IMR-90 (cell line): ENCODE measurements around the gene UGT8.

Experiments used
- CEBPB ChIP-seq: IDR thresholded peaks from 2 replicates; pipeline ENCODE4 v1.6.1; 2012; ENCODE audit warnings: low read depth, low read length, improper control_type of control experiment
- CTCF ChIP-seq: conservative IDR thresholded peaks from 2 replicates; pipeline ENCODE4 v1.5.1; 2012; ENCODE audit warnings: mild to moderate bottlenecking, low read depth, low read length, improper control_type of control experiment
- ELK1 ChIP-seq: fragments of 150-350 bp; IDR thresholded peaks from 2 replicates; pipeline ENCODE4 v1.6.1; 2016; ENCODE audit warnings: low read depth, mild to moderate bottlenecking, low read length, moderate library complexity, borderline replicate concordance
- FOS ChIP-seq: fragments of 150-350 bp; IDR thresholded peaks from 2 replicates; pipeline ENCODE4 v1.6.1; 2016; ENCODE audit warnings: low read depth, low read length
- MAFK ChIP-seq: IDR thresholded peaks from 2 replicates; pipeline ENCODE4 v1.6.1; 2012; ENCODE audit warnings: low read depth, low read length, improper control_type of control experiment
- MXI1 ChIP-seq: IDR thresholded peaks from 2 replicates; pipeline ENCODE4 v1.6.1; 2012; ENCODE audit warnings: low read depth, mild to moderate bottlenecking, low read length, moderate library complexity, borderline replicate concordance
- POLR2A ChIP-seq: IDR thresholded peaks from 2 replicates; pipeline ENCODE4 v1.6.1; 2012; ENCODE audit warnings: mild to moderate bottlenecking, low read depth, low read length
- RAD21 ChIP-seq: IDR thresholded peaks from 2 replicates; pipeline ENCODE4 v1.6.1; 2012; ENCODE audit warnings: low read length, improper control_type of control experiment
- RCOR1 ChIP-seq: IDR thresholded peaks from 2 replicates; pipeline ENCODE4 v1.6.1; 2012; ENCODE audit warnings: mild to moderate bottlenecking, low read length, improper control_type of control experiment; ENCODE audit not compliant: insufficient replicate concordance
- RFX5 ChIP-seq: IDR thresholded peaks from 2 replicates; pipeline ENCODE4 v1.8.0; 2012; ENCODE audit warnings: low read depth, mild to moderate bottlenecking, low read length, moderate library complexity

GRCh38 chr4:114577386-114577785, 21.2 kb upstream of the UGT8 start:
- TF ChIP-seq MXI1 (no peak), CTCF (no peak), POLR2A (no peak), CEBPB (no peak), MAFK (no peak), RFX5 (no peak), RAD21 (no peak), RCOR1 (no peak), ELK1 (no peak), FOS (no peak)
